Rectal smooth muscle tissue (tissue), 1 donor: ENCODE data around the gene ZNF554.

Experiments used
- H3K27ac ChIP-seq: one replicate; pipeline ENCODE4 v1.7.0; 2013; ENCODE audit warnings: low read depth, low read length, inconsistent platforms
- H3K27me3 ChIP-seq: one replicate; pipeline ENCODE4 v1.7.0; 2013; ENCODE audit warnings: low read length; ENCODE audit not compliant: control insufficient read depth, insufficient read depth
- H3K36me3 ChIP-seq: one replicate; pipeline ENCODE4 v1.7.0; 2013; ENCODE audit warnings: low read length; ENCODE audit not compliant: control insufficient read depth, insufficient read depth
- H3K4me1 ChIP-seq: one replicate; pipeline ENCODE4 v1.7.0; 2013; ENCODE audit warnings: low read length; ENCODE audit not compliant: control insufficient read depth, insufficient read depth
- H3K4me3 ChIP-seq: one replicate; pipeline ENCODE4 v1.7.0; 2013; ENCODE audit warnings: low read length
- H3K9ac ChIP-seq: one replicate; pipeline ENCODE4 v1.7.0; 2013; ENCODE audit warnings: low read length

ZNF554 gene

DNA sequence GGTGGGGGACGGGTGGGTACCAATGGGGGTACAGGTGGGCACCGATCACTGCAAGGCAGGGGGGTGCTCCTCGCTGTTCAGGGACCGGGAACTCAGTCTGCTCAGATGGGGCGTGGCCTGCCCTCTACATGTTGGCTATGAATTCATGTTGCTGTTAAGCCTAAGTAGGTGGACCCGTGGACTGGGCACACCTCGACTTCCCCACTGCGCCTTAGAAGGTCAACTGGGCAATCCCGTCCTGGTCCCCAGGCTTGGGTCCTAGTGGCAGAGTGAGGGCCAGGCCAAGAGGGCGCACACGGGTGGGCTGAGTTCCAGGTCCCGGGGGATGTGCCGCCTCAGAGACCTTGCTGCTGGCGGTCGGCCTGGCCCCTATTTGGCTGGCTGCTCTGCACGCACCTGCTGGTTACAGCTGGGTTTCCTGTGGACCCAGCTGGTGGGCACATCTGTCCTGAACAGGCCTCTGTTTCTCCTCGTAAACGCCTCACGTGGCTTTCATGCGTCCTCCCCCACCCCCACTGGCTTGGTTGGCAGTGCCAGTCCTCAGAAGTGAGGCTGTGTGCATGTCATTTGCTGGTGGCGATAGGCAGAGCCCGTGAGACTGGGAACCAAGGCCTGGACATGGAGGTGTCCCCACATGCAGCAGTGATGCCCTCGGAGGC lies 13.5 kb upstream of the ZNF554 start:
- H3K36me3 ChIP-seq: peaks cover 28% of the 10 kb centered on the region
- H3K4me1 ChIP-seq: no peaks in the 10 kb centered on the region
- no peak overlapping the region for H3K27ac ChIP-seq
- no peak overlapping the region for H3K9ac ChIP-seq
- no peaks in the 10 kb centered on the region for H3K27me3 ChIP-seq
- no peak overlapping the region for H3K4me3 ChIP-seq

DNA sequence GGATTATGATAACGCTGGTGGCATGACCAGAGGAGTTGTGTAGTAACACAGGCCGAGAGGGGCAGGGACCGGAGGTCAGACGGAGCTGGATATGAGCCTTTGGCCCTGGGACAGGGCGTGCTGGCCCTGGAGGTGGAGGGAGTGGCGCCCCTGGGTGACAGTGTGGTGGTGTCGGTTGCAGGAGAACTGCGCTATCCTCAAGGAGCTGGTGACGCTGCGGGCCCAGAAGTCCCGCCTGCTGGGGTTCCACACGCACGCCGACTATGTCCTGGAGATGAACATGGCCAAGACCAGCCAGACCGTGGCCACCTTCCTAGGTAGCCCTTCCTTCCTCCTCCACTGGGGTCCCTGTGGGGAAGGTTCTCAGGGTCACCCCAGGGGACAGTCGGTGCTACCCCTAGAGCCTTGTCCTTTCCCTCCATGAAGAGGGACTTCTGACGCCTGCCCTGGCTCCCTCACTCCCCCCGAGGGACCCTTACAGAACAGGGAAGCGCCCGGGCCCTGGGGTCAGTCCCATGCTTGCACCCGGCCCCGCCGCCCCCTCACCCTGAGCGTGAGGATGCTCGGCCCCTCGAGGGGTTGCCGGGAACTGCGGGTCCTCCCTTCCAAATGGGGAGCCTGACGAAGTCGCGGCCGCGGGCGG lies 12.8 kb upstream of the ZNF554 start:
- Histone ChIP-seq H3K9ac (no peak overlapping the region), H3K36me3 (peaks cover 25% of the 10 kb centered on the region), H3K4me3 (no peak overlapping the region), H3K27ac (no peak overlapping the region), H3K4me1 (no peaks in the 10 kb centered on the region), H3K27me3 (no peaks in the 10 kb centered on the region)

DNA sequence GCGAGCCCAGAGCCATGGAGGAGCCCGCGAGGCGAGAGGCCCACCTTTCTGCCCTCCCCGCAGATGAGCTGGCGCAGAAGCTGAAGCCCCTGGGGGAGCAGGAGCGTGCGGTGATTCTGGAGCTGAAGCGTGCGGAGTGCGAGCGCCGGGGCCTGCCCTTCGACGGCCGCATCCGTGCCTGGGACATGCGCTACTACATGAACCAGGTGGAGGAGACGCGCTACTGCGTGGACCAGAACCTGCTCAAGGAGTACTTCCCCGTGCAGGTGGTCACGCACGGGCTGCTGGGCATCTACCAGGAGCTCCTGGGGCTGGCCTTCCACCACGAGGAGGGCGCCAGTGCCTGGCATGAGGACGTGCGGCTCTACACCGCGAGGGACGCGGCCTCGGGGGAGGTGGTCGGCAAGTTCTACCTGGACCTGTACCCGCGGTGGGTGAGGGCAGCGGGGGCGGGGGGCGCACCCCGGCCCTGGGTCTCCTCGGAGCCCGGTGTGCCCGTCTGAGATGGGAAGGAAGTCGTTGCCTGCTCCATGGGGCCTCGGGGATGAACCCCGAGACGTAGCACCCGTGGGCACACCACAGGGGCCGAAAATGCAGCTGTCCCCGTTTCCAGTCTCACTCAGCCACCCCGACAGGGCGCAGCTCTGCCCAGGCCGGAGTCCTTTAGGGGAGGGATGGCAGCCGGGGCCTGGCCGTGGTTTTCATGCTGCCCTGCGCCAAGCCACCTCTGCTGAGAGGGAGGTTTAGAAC lies 12.1 kb upstream of the ZNF554 start:
- H3K4me3 ChIP-seq: no peak overlapping the region
- no peak overlapping the region for H3K27ac ChIP-seq
- no peaks in the 10 kb centered on the region for H3K4me1 ChIP-seq
- H3K9ac ChIP-seq: no peak overlapping the region
- no peaks in the 10 kb centered on the region for H3K27me3 ChIP-seq
- H3K36me3 ChIP-seq: peaks cover 23% of the 10 kb centered on the region

DNA sequence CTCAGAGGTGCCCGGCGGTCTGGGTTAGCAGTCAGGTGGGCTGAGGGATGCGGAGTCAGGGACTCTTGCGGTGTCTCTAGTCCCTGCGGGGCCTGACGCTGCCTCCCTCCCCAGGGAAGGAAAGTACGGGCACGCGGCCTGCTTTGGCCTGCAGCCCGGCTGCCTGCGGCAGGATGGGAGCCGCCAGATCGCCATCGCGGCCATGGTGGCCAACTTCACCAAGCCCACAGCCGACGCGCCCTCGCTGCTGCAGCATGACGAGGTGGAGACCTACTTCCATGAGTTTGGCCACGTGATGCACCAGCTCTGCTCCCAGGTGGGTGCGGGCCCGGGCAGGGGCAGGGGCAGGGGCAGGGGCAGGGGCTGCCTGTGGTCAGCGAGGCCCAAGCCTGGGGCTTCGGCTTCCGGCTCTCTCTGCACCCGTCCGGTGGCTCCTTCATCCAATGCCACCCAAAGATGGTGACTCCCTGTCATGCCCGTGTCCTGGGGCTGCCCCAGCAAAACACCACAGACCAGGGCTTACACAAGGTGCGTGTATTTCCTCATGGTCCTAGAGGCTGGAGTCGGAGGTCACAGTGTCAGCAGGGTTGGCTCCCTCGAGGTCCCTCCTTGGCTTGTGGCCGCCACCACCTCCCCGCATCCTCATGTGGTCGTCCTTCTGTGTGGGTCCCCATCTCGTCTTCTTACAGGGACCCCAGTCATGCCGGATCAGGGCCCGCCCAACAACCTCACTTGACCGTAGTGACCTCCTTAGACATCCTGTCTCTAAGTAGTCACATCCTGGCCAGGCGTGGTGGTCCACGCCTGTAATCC lies 11.3 kb upstream of the ZNF554 start:
- Histone ChIP-seq H3K27ac (no peak overlapping the region), H3K4me3 (no peak overlapping the region), H3K27me3 (no peaks in the 10 kb centered on the region), H3K9ac (no peak overlapping the region), H3K36me3 (peaks cover 23% of the 10 kb centered on the region), H3K4me1 (no peaks in the 10 kb centered on the region)

DNA sequence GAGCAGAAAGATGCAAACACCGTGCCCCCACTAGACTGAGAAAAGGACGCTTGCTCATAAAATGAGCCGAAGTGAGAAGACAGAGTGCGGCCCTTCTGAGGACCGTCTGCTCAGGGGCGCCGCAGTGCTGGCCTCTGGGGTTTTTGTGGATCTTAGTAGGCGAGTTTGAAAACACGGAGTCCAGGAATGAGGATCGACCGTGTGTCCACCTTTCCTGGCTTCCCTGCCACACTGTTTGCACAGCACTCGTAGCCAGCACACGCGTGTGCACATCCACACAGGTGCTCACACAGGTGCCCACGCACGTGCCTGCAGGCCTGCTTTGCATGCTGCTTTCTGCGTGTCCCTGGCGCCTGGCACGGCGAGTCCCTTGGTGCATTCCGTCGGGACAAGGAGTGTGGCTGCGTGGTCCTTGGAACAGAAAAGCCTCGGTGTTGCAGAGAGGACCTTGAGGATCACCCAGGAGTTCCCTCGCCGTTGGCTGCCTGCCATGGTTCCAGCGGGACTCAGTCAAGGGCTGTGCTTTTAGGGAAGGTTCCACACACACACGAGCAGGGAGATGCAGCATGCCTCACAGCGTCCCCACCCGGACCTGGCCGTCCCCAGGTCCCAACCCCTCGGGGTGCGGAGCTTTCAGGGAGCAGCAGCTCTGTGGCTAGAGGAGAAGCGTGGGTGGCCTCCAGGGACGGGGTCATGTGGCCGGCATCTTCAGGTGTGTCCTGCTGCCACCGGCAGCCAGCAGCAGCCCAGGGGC lies 10.1 kb upstream of the ZNF554 start:
- Histone ChIP-seq H3K9ac (no peak overlapping the region), H3K36me3 (peaks cover 23% of the 10 kb centered on the region), H3K27me3 (no peaks in the 10 kb centered on the region), H3K4me3 (no peak overlapping the region), H3K4me1 (no peaks in the 10 kb centered on the region), H3K27ac (no peak overlapping the region)

DNA sequence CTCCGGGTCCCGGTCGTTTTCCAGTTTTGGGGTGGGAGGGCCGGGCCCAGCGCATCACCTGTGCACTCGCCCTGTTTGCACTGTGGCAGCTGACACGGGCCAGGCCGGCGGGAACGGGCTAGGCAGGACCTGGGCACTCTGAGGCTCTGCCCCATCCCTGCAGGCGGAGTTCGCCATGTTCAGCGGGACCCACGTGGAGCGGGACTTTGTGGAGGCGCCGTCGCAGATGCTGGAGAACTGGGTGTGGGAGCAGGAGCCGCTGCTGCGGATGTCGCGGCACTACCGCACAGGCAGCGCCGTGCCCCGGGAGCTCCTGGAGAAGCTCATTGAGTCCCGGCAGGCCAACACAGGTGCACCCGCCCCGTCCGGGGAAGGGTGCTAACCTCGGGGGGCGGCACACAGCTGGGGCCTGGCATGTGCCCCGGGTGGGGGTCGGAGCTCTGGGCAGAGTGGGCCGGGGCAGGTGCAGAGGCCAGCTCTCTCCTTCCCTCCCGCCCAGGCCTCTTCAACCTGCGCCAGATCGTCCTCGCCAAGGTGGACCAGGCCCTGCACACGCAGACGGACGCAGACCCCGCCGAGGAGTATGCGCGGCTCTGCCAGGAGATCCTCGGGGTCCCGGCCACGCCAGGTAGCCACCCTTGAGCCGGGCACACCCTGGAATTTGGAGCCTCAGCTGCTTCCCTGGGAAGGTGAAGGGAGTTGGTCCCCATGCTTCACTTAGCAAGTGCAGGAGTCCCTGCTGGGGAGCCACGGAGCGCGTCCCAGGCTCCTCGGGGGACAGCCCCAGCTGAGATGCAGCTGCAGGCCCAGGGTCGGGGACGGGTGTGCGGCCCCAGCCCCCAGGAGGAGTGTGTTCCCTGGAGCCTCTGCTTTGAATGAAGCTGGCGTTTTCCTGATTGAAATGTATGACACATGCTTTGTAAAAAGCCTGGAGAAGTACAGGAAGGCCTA lies 9.3 kb upstream of the ZNF554 start:
- H3K36me3 ChIP-seq: peaks cover 18% of the 10 kb centered on the region
- no peak overlapping the region for H3K4me3 ChIP-seq
- no peaks in the 10 kb centered on the region for H3K27me3 ChIP-seq
- H3K27ac ChIP-seq: no peak overlapping the region
- H3K9ac ChIP-seq: no peak overlapping the region
- H3K4me1 ChIP-seq: no peaks in the 10 kb centered on the region

DNA sequence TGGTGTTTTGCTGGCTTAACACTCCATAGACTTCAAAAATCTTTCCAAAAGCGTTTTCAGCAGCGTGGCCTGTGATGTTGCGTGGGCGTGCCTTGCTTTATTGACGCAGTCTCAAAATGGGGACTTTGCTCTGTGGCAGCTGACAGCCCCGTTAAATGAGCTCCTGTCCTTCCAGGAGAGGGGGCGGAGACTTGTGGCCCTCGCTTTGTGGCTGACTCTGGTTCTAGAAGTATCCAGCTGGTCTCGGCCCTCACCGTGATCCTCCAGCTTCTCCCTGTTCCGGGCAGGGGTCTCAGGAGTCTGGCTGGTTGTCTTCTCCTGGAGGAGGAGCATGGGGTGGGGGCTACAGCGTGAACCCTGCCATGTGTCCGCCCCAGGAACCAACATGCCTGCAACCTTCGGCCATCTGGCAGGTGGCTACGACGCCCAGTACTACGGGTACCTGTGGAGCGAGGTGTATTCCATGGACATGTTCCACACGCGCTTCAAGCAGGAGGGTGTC lies 8.4 kb upstream of the ZNF554 start:
- Histone ChIP-seq H3K36me3 (peaks cover 16% of the 10 kb centered on the region), H3K27ac (no peak overlapping the region), H3K9ac (no peak overlapping the region), H3K27me3 (no peaks in the 10 kb centered on the region), H3K4me1 (no peaks in the 10 kb centered on the region), H3K4me3 (peak overlapping the region; percentile 8)

DNA sequence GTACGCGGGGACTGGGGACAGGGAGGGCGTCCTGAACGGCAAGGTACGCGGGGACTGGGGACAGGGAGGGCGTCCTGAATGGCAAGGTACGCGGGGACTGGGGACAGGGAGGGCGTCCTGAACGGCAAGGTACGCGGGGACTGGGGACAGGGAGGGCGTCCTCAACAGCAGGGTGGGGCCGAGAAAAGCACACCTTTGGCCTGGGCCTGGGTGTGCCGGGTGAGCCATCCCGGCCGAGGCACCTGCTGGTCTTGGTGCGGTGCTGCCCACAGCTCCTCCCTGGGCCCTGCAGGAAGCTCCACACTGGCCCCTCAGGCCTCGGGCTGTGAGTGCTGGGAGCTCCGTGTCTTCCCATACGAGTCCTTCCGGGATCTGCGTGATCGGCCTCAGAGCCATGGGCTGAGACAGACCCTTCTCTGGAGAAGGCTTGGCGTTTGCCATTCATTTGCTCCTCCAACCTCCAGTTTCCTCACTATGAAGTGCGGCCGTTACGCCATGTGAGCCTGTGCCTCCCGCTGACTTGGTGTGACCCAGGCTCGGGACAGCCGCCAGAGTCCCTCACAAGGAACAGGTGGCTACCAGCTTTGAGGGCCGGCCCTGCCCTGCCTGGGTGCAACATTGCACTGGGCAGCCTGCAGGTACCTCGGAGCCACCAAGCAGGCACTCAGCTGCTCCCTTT lies 7.8 kb upstream of the ZNF554 start:
- Histone ChIP-seq H3K9ac (no peak overlapping the region), H3K4me3 (peak overlapping the region; percentile 8), H3K27ac (no peak overlapping the region), H3K4me1 (no peaks in the 10 kb centered on the region), H3K36me3 (peaks cover 12% of the 10 kb centered on the region), H3K27me3 (no peaks in the 10 kb centered on the region)

DNA sequence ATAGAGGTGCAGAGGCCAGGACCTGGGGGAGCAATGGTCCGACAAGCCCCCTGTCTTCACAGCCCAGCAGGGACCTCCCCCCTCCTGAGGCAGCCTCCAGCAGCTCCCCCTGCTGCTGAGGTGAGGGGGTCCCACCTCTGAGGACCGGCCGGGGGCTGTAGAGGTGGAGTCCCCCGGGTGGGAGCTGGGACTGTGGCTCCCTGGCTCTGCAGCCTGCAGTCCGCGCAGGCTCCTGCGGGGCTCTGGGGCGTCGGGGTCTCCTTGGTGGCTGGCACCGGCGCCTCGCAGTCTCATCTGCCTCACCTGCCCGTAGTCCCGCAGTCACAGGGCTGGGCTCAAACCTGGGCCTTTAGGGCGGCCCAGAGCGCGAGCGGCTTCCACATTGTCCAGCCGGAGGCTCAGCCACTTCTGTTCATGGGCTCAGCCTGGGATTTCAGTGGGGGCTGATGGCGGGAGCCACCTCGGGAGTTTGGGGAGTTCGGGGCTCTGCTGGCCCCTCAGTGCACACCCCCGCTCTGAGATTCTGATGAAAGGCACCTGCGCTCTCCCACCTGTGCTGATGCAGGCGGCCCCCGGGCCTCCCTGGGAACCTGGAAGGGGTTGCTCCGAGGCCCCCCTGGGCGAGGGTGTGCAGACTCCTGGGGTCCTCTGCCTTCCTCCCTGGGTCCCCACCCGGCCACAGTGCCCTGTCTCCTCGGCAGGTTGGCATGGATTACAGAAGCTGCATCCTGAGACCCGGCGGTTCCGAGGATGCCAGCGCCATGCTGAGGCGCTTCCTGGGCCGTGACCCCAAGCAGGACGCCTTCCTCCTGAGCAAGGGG lies 7.0 kb upstream of the ZNF554 start:
- H3K9ac ChIP-seq: no peak overlapping the region
- H3K4me1 ChIP-seq: no peaks in the 10 kb centered on the region
- no peak overlapping the region for H3K27ac ChIP-seq
- H3K27me3 ChIP-seq: no peaks in the 10 kb centered on the region
- H3K4me3 ChIP-seq: no peak overlapping the region
- peaks cover 11% of the 10 kb centered on the region for H3K36me3 ChIP-seq
